Sigmoid colon (tissue), 7 donors: ENCODE results near the gene SLC48A1. TPM values are rescaled to one million over a fixed set of nuclear protein-coding genes. Genes with fewer than 3 reads are reported as not detected.

Source experiments
- DNase-seq: peaks from one replicate; pipeline ENCODE4 v3.0.0-alpha.2; 2019
- H3K27ac ChIP-seq, 4 donors: fragments of 200-600 bp; sonication (generic); one replicate each; pipeline ENCODE4 v1.5.1; 2016 to 2019; ENCODE audit warnings: mild to moderate bottlenecking in 1 of 4
- H3K27me3 ChIP-seq, 3 donors: fragments of 200-600 bp; sonication (generic); one replicate each; pipeline ENCODE4 v1.5.1; 2019; ENCODE audit warnings: mild to moderate bottlenecking in 1 of 3
- H3K36me3 ChIP-seq, 4 donors: fragments of 200-600 bp; sonication (generic); one replicate each; pipeline ENCODE4 v1.5.1; 2016 to 2019
- H3K4me1 ChIP-seq, 4 donors: fragments of 200-600 bp; sonication (generic); one replicate each; pipeline ENCODE4 v1.5.1; 2017 to 2019
- H3K4me3 ChIP-seq, 4 donors: fragments of 200-600 bp; sonication (generic); one replicate each; pipeline ENCODE4 v1.5.1; 2017 to 2019; ENCODE audit warnings: mild to moderate bottlenecking in 2 of 4, moderate library complexity in 1 of 4
- H3K9me3 ChIP-seq, 4 donors: fragments of 200-600 bp in 3 of 4; sonication (generic) in 3 of 4; one replicate each; pipeline versions ENCODE4 v1.5.1 to v1.6.1; 2013 to 2019
- CTCF ChIP-seq, 4 experiments: fragments of 450-650 bp in 3 of 4; fragments of 200-600 bp in 1 of 4; IDR thresholded peaks; one replicate each; pipeline ENCODE4 v1.5.1; 2016 to 2019; ENCODE audit warnings: antibody characterized with exemption in 4 of 4, mild to moderate bottlenecking in 3 of 4, moderate library complexity in 2 of 4
- EP300 ChIP-seq, 4 donors: sonication (generic); formaldehyde crosslinking; IDR thresholded peaks; one replicate each; pipeline ENCODE4 v1.6.1; 2017; ENCODE audit warnings: antibody characterized with exemption in 4 of 4
- POLR2A ChIP-seq, 2 donors: fragments of 450-650 bp; IDR thresholded peaks; one replicate each; pipeline ENCODE4 v1.6.1; 2016; ENCODE audit warnings: antibody characterized with exemption in 2 of 2, mild to moderate bottlenecking in 2 of 2, moderate library complexity in 2 of 2
- POLR2AphosphoS5 ChIP-seq, 4 donors: sonication (generic); formaldehyde crosslinking; IDR thresholded peaks; one replicate each; pipeline ENCODE4 v1.6.1; 2017; ENCODE audit warnings: antibody characterized with exemption in 4 of 4
- WGBS, 2 donors: extraction: QIAGEN DNeasy Blood & Tissue Kit; methylation state at CpG; one replicate each; pipeline ENCODE4 v1.1.7; 2013; 5-methylcytosine and 5-hydroxymethylcytosine counted together
- intact Hi-C: fragments of 100-400 bp; cut with DNase I; formaldehyde crosslinking; loops from one replicate; pipeline ENCODE4 v1.15.1; 2023
- polyA plus RNA-seq, 3 donors: library from polyadenylated mRNA; stranded (reverse); fragments of 200-250 nt; gene quantifications; one replicate each; pipeline ENCODE4 v1.2.3, GENCODE V29; 2013
- total RNA-seq, 4 donors: library from RNA; depleted of rRNA; stranded (reverse); fragments of >200 nt; gene quantifications; one replicate each; pipeline ENCODE4 v1.1.0, GENCODE V29; 2016
- donor health status: healthy with polysubstance abuse.
- donor health status: Bipolar disorder and iron deficiency.
- donor health status: healthy.

SLC48A1 gene
- total and polyA plus RNA-seq, 7 donors: 6.9 to 46.6 (median 30.3) TPM

DNA sequence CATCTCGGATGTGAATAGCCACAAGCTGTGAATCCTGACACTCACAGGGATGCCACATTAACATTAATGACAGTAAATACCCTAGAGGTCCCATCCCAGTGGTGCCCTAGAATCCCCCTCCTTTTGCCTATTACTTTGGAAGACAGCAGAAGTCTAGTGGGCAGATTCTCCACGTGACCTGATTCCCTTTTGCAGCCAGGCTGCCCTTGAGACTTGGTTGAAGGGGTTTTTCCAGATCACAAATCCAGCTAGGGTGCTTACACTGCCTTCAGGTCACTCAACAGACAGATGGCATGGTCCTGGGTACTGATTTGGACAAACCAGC is 38.0 kb downstream of the SLC48A1 start:
- Histone ChIP-seq H3K4me3 (no peak overlapping the region), H3K9me3 (no peaks in the 10 kb centered on the region), H3K27ac (peak overlapping the region; percentile 98 to 99 (median 99)), H3K36me3 (no peaks in the 10 kb centered on the region), H3K27me3 (no peaks in the 10 kb centered on the region), H3K4me1 (peaks cover 0 to 100% (median 98%) of the 10 kb centered on the region in 4 donors)
- DNase-seq: no peak
- WGBS, 2 donors: 62 to 86% methylated on average over 2 of the region's 2 CpGs
- intact Hi-C loops: loop anchor here (10.0 kb wide), 1 partner anchor 1426 kb away; no protein-coding TSS in a partner anchor
- TF ChIP-seq POLR2AphosphoS5 (IDR thresholded peaks at IDR 0.05): no peak
- no peak for TF ChIP-seq EP300 (IDR thresholded peaks at IDR 0.05)
- TF ChIP-seq POLR2A (IDR thresholded peaks at IDR 0.05): no peak
- TF ChIP-seq CTCF (IDR thresholded peaks at IDR 0.05): no peak

- DNase-seq: peak; percentile 91
- H3K9me3 ChIP-seq: no peaks in the 10 kb centered on the region
- no peaks in the 10 kb centered on the region for H3K27me3 ChIP-seq
- peak overlapping the region; percentile 98 to 99 (median 99) for H3K27ac ChIP-seq
- TF ChIP-seq EP300 (IDR thresholded peaks at IDR 0.05) (peak in 2 of 4 donors; percentile 16 to 53), CTCF (IDR thresholded peaks at IDR 0.05) (no peak), POLR2AphosphoS5 (IDR thresholded peaks at IDR 0.05) (peak; percentile 55 to 77 (median 60)), POLR2A (IDR thresholded peaks at IDR 0.05) (no peak)
- WGBS, 2 donors: 59 to 81% methylated on average over 14 of the region's 14 CpGs
- H3K4me3 ChIP-seq: peak overlapping the region in 2 of 4 donors; percentile 46 to 48
- no peaks in the 10 kb centered on the region for H3K36me3 ChIP-seq
- H3K4me1 ChIP-seq: peaks cover 0 to 100% (median 98%) of the 10 kb centered on the region in 4 donors
- intact Hi-C loops: loop anchor here (10.0 kb wide), 1 partner anchor 1427 kb away; no protein-coding TSS in a partner anchor
Measured at GRCh38 chr12:47811581-47812484, 38.8 kb downstream of the SLC48A1 start.

GRCh38 chr12:47812797-47813510 is 39.9 kb downstream of the SLC48A1 start:
- intact Hi-C loops: loop anchor here (10.0 kb wide), 1 partner anchor 1428 kb away; no protein-coding TSS in a partner anchor
- peak; percentile 96 for DNase-seq
- no peaks in the 10 kb centered on the region for H3K27me3 ChIP-seq
- no peaks in the 10 kb centered on the region for H3K36me3 ChIP-seq
- 1% methylated on average over 37 of the region's 37 CpGs for WGBS, 2 donors
- peak overlapping the region; percentile 98 to 99 (median 99) for H3K27ac ChIP-seq
- H3K4me3 ChIP-seq: peak overlapping the region; percentile 31 to 48 (median 42)
- TF ChIP-seq EP300 (IDR thresholded peaks at IDR 0.05) (peak in 1 of 4 donors; percentile 31), POLR2A (IDR thresholded peaks at IDR 0.05) (peak in 1 of 2 donors; percentile 43), CTCF (IDR thresholded peaks at IDR 0.05) (peak in 1 of 4 experiments; percentile 9), POLR2AphosphoS5 (IDR thresholded peaks at IDR 0.05) (peak; percentile 41 to 89 (median 66))
- H3K4me1 ChIP-seq: peaks cover 0 to 100% (median 98%) of the 10 kb centered on the region in 4 donors
- H3K9me3 ChIP-seq: no peaks in the 10 kb centered on the region

DNA sequence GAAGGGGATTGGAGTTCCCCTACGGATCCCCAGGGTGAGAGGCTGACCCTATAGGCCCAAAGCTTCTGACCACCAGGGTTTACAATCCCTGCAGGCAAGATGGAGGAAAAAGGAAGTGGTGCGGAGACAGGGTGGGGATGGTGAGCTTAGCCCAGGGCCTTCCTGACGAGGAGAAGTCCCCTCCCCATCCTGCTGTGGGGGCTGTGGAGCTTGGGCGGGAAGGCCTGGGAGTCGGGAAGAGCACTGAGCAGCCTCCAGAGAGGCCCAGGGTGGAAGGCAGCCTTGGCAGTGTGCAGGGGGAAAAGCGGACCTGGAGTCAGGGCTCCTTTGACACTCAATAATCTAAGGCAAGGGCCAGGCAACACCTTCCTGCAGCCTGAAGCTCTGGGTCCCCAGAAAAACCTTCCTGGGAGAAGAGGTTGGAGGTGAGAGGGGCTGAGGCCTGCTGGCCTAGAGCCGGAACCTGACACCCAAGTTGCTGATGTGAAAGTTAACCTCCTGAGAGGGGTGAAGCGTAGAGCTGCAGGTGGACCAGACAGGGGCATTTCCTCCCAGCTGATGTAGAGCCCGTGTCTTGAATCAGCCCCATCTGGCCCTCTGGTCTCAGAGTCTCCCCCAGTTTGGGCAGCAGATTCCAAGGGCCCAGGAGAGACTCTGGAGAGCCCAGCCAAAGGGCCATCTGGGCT is 40.6 kb downstream of the SLC48A1 start:
- Histone ChIP-seq H3K4me1 (peaks cover 0 to 100% (median 98%) of the 10 kb centered on the region in 4 donors), H3K36me3 (no peaks in the 10 kb centered on the region), H3K9me3 (no peaks in the 10 kb centered on the region), H3K27ac (peak overlapping the region; percentile 98 to 99 (median 99)), H3K27me3 (no peaks in the 10 kb centered on the region), H3K4me3 (peak overlapping the region; percentile 31 to 48 (median 42))
- intact Hi-C loops: loop anchor here (10.0 kb wide), 1 partner anchor 1429 kb away; no protein-coding TSS in a partner anchor
- WGBS, 2 donors: 34 to 58% methylated on average over 9 of the region's 9 CpGs
- no peak for DNase-seq
- no peak for TF ChIP-seq CTCF (IDR thresholded peaks at IDR 0.05)
- TF ChIP-seq POLR2A (IDR thresholded peaks at IDR 0.05): no peak
- TF ChIP-seq EP300 (IDR thresholded peaks at IDR 0.05): no peak
- no peak for TF ChIP-seq POLR2AphosphoS5 (IDR thresholded peaks at IDR 0.05)
